GM20000 (cell line): ENCODE results near the gene NDUFB6.
A peak's percentile ranks its signal among the peaks of the same experiment; 100 is the strongest.
"Not testable (repeated sequence)": the region's sequence is repeated elsewhere in the genome, so short reads cannot be mapped to it uniquely, and the experiment has no call there.

Source experiments
- DNase-seq: peaks from one replicate; pipeline ENCODE4 v3.0.0; 2012; ENCODE audit warnings: low spot score
- CTCF ChIP-seq: IDR thresholded peaks from 2 replicates; pipeline ENCODE4 v1.5.1; 2012; ENCODE audit warnings: mild to moderate bottlenecking, control low read depth; ENCODE audit errors: extremely low read depth, missing control alignments

NDUFB6 gene

GRCh38 chr9:32572900-32573523 is at the start of gene NDUFB6:
Gene NDUFB6, minus strand, starts transcription at chr9:32573159. Its CDS starts 99 bp downstream, at chr9:32573060.
- no peak for TF ChIP-seq CTCF
- DNase-seq: peak; percentile 90

GRCh38 chr9:32618261-32618660 is 45.3 kb upstream of the NDUFB6 start:
- no peak for DNase-seq
- no peak for TF ChIP-seq CTCF

- no peak for DNase-seq
- TF ChIP-seq CTCF: no peak
These were observed 33.9 kb upstream of the NDUFB6 start for GRCh38 chr9:32606811-32607210.

GRCh38 chr9:32603914-32604852 is 31.2 kb upstream of the NDUFB6 start:
- TF ChIP-seq CTCF: no peak

GRCh38 chr9:32599021-32599420 is 26.1 kb upstream of the NDUFB6 start:
- DNase-seq: not testable (repeated sequence)

More at GRCh38 chr9:32603914-32604852, 31.2 kb upstream of the NDUFB6 start:
- DNase-seq: no peak

GRCh38 chr9:32596936-32597335 is 24.0 kb upstream of the NDUFB6 start:
- DNase-seq: no peak
- TF ChIP-seq CTCF: no peak

GRCh38 chr9:32596096-32596865 is 23.3 kb upstream of the NDUFB6 start:
- no peak for DNase-seq
- TF ChIP-seq CTCF: no peak
